K562 (cell line): ENCODE results near the gene NPIPB2. TPM values are rescaled to one million over a fixed set of nuclear protein-coding genes. Genes with fewer than 3 reads are reported as not detected.

Experiments
- ADNP ChIP-seq: fragments of 200-800 bp; sonication (Bioruptor generic); IDR thresholded peaks from 2 replicates; pipeline ENCODE4 v1.6.1; 2016; ENCODE audit warnings: missing genetic modification characterization, missing compliant biosample characterization
- BCOR ChIP-seq: fragments of 450-650 bp; IDR thresholded peaks from 2 replicates; pipeline ENCODE4 v1.6.1; 2016
- CHCHD3 ChIP-seq: fragments of 250-450 bp; sonication (Bioruptor Pico); IDR thresholded peaks from 2 replicates; pipeline ENCODE4 v2.1.2; 2022; ENCODE audit warnings: mild to moderate bottlenecking
- FOXK1 ChIP-seq: sonication (generic); formaldehyde crosslinking; IDR thresholded peaks from 2 replicates; pipeline ENCODE4 v1.8.0; 2022; ENCODE audit warnings: missing genetic modification reagents, mild to moderate bottlenecking, borderline replicate concordance
- ILF3 ChIP-seq: fragments of 450-650 bp; IDR thresholded peaks from 2 replicates; pipeline ENCODE4 v1.6.1; 2018; ENCODE audit warnings: antibody characterized with exemption, mild to moderate bottlenecking, moderate library complexity, borderline replicate concordance
- MAFG ChIP-seq: fragments of 450-650 bp; conservative IDR thresholded peaks from 2 replicates; pipeline ENCODE4 v1.6.1; 2016; ENCODE audit warnings: missing genetic modification characterization, missing compliant biosample characterization
- MCM3 ChIP-seq: fragments of 450-650 bp; IDR thresholded peaks from 2 replicates; pipeline ENCODE4 v1.6.1; 2016
- NCOA4 ChIP-seq: fragments of 450-650 bp; IDR thresholded peaks from 2 replicates; pipeline ENCODE4 v1.6.1; 2018; ENCODE audit warnings: mild to moderate bottlenecking; ENCODE audit not compliant: partially characterized antibody
- NFE2 ChIP-seq: IDR thresholded peaks from 2 replicates; pipeline ENCODE4 v1.6.1; 2014; ENCODE audit warnings: antibody characterized with exemption, low read depth
- PRPF4 ChIP-seq: fragments of 200-400 bp; formaldehyde crosslinking; IDR thresholded peaks from one replicate; pipeline ENCODE4 v1.6.1; 2017; ENCODE audit warnings: low read length, low read depth, mild to moderate bottlenecking; ENCODE audit not compliant: insufficient read depth, poor library complexity, severe bottlenecking
- RBM14 ChIP-seq: fragments of 200-400 bp; formaldehyde crosslinking; IDR thresholded peaks from 2 replicates; pipeline ENCODE4 v1.6.1; 2018; ENCODE audit warnings: low read depth, mild to moderate bottlenecking, low read length, moderate library complexity, borderline replicate concordance; ENCODE audit not compliant: insufficient read depth
- RBM25 ChIP-seq: fragments of 200-400 bp; formaldehyde crosslinking; IDR thresholded peaks from 2 replicates; pipeline ENCODE4 v1.6.1; 2018; ENCODE audit warnings: low read length, low read depth, moderate library complexity; ENCODE audit not compliant: severe bottlenecking
- SRSF1 ChIP-seq: fragments of 200-400 bp; formaldehyde crosslinking; IDR thresholded peaks from 2 replicates; pipeline ENCODE4 v1.6.1; 2017; ENCODE audit warnings: mild to moderate bottlenecking, low read depth, low read length, moderate library complexity
- SUPT5H ChIP-seq: fragments of 450-650 bp; IDR thresholded peaks from 2 replicates; pipeline ENCODE4 v1.6.1; 2016
- TRIM28 ChIP-seq: fragments of 450-650 bp; IDR thresholded peaks from 2 replicates; pipeline ENCODE4 v1.6.1; 2017
- ZC3H4 ChIP-seq: sonication (generic); formaldehyde crosslinking; IDR thresholded peaks from 2 replicates; pipeline ENCODE4 v1.9.0; 2021; ENCODE audit warnings: missing genetic modification reagents, borderline replicate concordance
- polyA plus RNA-seq, 8 experiments: library from polyadenylated mRNA; depleted of rRNA in 4 of 8; stranded (reverse) in 5 of 8; unstranded in 3 of 8; fragments of >200 nt; fragmentation: Nextera tagmentation in 2 of 8; fragmentation: Illumina TruSeq in 1 of 8; extraction: Ambion mirVana in 2 of 8; extraction: Trizol in 1 of 8; gene quantifications; 2 replicates each; pipeline versions ENCODE4 v1.2.1 to v1.2.3, GENCODE V29; 2011 to 2014; ENCODE audit warnings: inconsistent platforms in 1 of 8, missing spikeins in 1 of 8
- total RNA-seq, 7 experiments: library from RNA; depleted of rRNA in 6 of 7; stranded (reverse); fragments of >200 nt in 6 of 7; fragmentation: Illumina TruSeq in 2 of 7; extraction: Trizol in 2 of 7; gene quantifications; 2 replicates each; pipeline versions ENCODE4 v1.2.1 to v1.2.3, GENCODE V29; 2011 to 2021; ENCODE audit warnings: low replicate concordance in 1 of 7
- TF ChIP-seq, protein P1 (sequence below): fragments of 450-650 bp; IDR thresholded peaks from 2 replicates; pipeline ENCODE4 v1.6.1; 2016
- TF ChIP-seq, protein P2 (sequence below): fragments of 450-650 bp; IDR thresholded peaks from 2 replicates; pipeline ENCODE4 v1.6.1; 2016; ENCODE audit warnings: low read depth
- TF ChIP-seq, protein P3 (sequence below): sonication (generic); formaldehyde crosslinking; IDR thresholded peaks from 2 replicates; pipeline ENCODE4 v1.9.0; 2022; ENCODE audit warnings: mild to moderate bottlenecking, missing genetic modification reagents

The NPIPB2 gene
- total and polyA plus RNA-seq, 9 of the 15 experiments (the other 6 are each of a cell fraction or from before 2014, with no cell fraction given), result 0.21 to 2.9 (median 1.6) TPM; not detected in 1

DNA sequence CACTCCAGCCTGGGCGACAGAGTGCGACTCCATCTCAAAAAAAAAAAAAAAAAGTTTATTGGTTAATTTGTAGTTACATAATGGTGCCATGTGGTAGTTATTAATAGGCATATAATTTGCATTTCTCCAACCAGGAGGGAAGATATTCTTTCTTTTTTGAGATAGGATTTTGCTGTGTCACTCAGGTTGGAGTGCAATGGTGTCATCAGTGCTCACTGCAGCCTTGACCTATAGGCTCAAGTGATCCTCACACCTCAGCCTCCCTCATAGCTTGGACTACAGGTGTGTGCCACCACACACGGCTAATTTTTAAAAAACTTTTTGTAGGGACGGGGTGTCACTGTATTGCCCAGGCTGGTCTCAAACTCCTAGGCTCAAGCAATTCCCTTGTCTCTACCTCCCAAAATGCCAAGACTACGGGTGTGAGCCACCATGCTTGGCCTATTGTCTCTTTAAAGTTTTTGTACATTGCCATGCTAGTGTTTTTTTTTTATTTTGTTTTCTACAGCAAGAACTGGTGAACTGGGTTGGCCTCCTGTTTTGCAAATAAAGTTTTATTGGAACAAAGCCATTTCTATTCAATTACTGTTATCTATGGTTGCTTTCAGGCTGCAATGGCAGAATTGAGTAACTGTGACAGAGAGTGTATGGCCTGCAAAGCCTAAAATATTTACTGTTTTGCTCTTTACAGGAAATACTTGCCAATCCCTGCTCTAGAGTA, 46.6 kb upstream of the NPIPB2 start (continued):
- TF ChIP-seq ZC3H4 (CRISPR knock-in tag), result no peak
- TF ChIP-seq ILF3, result no peak
- TF ChIP-seq CHCHD3 (CRISPR knock-in tag), result no peak
- no peak for TF ChIP-seq RBM25
- TF ChIP-seq ADNP (tag), result no peak
- no peak for TF ChIP-seq NCOA4
- TF ChIP-seq PRPF4, result no peak
- TF ChIP-seq, protein P1, sequence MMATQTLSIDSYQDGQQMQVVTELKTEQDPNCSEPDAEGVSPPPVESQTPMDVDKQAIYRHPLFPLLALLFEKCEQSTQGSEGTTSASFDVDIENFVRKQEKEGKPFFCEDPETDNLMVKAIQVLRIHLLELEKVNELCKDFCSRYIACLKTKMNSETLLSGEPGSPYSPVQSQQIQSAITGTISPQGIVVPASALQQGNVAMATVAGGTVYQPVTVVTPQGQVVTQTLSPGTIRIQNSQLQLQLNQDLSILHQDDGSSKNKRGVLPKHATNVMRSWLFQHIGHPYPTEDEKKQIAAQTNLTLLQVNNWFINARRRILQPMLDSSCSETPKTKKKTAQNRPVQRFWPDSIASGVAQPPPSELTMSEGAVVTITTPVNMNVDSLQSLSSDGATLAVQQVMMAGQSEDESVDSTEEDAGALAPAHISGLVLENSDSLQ, result 0 out of 2 replicates have a peak, but pooled peaks have one; percentile 13
- no peak for TF ChIP-seq SUPT5H
- peak; percentile 47 for TF ChIP-seq MAFG (tag)
- TF ChIP-seq BCOR, result peak; percentile 42; the same call in 1 of the 2 replicates
- no peak for TF ChIP-seq TRIM28
- TF ChIP-seq, protein P2, sequence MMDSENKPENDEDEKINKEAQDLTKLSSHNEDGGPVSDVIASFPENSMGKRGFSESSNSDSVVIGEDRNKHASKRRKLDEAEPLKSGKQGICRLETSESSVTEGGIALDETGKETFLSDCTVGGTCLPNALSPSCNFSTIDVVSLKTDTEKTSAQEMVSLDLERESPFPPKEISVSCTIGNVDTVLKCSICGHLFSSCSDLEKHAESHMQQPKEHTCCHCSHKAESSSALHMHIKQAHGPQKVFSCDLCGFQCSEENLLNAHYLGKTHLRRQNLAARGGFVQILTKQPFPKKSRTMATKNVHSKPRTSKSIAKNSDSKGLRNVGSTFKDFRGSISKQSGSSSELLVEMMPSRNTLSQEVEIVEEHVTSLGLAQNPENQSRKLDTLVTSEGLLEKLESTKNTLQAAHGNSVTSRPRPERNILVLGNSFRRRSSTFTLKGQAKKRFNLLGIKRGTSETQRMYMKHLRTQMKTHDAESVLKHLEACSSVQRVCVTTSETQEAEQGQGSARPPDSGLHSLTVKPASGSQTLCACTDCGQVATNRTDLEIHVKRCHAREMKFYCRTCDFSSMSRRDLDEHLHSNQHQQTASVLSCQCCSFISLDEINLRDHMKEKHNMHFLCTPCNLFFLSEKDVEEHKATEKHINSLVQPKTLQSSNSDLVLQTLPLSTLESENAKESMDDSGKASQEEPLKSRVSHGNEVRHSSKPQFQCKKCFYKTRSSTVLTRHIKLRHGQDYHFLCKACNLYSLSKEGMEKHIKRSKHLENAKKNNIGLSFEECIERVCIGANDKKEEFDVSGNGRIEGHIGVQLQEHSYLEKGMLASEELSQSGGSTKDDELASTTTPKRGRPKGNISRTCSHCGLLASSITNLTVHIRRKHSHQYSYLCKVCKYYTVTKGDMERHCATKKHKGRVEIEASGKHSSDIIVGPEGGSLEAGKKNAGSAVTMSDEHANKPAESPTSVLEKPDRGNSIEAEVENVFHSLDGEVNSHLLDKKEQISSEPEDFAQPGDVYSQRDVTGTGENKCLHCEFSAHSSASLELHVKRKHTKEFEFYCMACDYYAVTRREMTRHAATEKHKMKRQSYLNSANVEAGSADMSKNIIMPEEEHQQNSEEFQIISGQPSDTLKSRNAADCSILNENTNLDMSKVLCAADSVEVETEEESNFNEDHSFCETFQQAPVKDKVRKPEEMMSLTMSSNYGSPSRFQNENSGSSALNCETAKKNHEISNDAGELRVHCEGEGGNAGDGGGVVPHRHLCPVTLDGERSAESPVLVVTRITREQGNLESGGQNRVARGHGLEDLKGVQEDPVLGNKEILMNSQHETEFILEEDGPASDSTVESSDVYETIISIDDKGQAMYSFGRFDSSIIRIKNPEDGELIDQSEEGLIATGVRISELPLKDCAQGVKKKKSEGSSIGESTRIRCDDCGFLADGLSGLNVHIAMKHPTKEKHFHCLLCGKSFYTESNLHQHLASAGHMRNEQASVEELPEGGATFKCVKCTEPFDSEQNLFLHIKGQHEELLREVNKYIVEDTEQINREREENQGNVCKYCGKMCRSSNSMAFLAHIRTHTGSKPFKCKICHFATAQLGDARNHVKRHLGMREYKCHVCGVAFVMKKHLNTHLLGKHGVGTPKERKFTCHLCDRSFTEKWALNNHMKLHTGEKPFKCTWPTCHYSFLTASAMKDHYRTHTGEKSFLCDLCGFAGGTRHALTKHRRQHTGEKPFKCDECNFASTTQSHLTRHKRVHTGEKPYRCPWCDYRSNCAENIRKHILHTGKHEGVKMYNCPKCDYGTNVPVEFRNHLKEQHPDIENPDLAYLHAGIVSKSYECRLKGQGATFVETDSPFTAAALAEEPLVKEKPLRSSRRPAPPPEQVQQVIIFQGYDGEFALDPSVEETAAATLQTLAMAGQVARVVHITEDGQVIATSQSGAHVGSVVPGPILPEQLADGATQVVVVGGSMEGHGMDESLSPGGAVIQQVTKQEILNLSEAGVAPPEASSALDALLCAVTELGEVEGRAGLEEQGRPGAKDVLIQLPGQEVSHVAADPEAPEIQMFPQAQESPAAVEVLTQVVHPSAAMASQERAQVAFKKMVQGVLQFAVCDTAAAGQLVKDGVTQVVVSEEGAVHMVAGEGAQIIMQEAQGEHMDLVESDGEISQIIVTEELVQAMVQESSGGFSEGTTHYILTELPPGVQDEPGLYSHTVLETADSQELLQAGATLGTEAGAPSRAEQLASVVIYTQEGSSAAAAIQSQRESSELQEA, result no peak
- TF ChIP-seq, protein P3, sequence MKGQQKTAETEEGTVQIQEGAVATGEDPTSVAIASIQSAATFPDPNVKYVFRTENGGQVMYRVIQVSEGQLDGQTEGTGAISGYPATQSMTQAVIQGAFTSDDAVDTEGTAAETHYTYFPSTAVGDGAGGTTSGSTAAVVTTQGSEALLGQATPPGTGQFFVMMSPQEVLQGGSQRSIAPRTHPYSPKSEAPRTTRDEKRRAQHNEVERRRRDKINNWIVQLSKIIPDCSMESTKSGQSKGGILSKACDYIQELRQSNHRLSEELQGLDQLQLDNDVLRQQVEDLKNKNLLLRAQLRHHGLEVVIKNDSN (CRISPR knock-in tag), result no peak
- TF ChIP-seq NFE2, result peak; percentile 56
- no peak for TF ChIP-seq SRSF1
- no peak for TF ChIP-seq RBM14
- no peak for TF ChIP-seq MCM3
- no peak for TF ChIP-seq FOXK1 (CRISPR knock-in tag)
